Hepatocyte (in vitro differentiated cells): Measurements from ENCODE around the gene PLA1A.

ENCODE experiments used
- EZH2 ChIP-seq: fragments of 200-600 bp; sonication (generic); IDR thresholded peaks from 2 replicates; pipeline ENCODE4 v1.6.1; 2016; ENCODE audit warnings: antibody characterized with exemption, mild to moderate bottlenecking, borderline replicate concordance
- TF ChIP-seq, protein P1 (sequence below): fragments of 200-600 bp; sonication (generic); IDR thresholded peaks from 2 replicates; pipeline ENCODE4 v1.5.1; 2016; ENCODE audit warnings: antibody characterized with exemption, mild to moderate bottlenecking; ENCODE audit not compliant: poor library complexity

DNA sequence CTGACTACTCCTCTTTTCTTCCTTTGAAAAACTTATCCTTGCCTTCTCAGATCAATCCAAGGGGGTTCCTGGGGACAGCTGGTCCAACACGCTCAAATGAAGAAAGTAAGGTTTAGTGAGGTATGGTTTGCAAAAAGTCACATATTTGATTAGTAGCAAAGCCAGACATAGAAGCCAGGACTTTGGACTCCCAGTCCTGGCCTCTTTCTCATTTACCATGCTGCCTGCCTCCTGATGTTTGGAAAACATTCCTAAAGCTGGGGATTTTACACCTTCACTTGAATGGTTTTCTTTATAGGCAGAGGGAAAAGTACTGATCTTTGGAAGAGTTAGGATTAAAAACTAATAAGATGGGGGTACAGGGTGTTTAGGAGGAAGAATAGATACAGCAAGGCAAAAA, 48.1 kb downstream of the PLA1A start:
- TF ChIP-seq EZH2 = no peak
- TF ChIP-seq, protein P1, sequence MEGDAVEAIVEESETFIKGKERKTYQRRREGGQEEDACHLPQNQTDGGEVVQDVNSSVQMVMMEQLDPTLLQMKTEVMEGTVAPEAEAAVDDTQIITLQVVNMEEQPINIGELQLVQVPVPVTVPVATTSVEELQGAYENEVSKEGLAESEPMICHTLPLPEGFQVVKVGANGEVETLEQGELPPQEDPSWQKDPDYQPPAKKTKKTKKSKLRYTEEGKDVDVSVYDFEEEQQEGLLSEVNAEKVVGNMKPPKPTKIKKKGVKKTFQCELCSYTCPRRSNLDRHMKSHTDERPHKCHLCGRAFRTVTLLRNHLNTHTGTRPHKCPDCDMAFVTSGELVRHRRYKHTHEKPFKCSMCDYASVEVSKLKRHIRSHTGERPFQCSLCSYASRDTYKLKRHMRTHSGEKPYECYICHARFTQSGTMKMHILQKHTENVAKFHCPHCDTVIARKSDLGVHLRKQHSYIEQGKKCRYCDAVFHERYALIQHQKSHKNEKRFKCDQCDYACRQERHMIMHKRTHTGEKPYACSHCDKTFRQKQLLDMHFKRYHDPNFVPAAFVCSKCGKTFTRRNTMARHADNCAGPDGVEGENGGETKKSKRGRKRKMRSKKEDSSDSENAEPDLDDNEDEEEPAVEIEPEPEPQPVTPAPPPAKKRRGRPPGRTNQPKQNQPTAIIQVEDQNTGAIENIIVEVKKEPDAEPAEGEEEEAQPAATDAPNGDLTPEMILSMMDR = no peak
